B cell (primary cell): Measurements from ENCODE around the gene TRIM44.

ENCODE experiments used
- EZH2 ChIP-seq: IDR thresholded peaks from 2 replicates; pipeline ENCODE4 v1.6.1; 2012; ENCODE audit warnings: borderline replicate concordance, low read depth, mild to moderate bottlenecking, moderate library complexity, low read length; ENCODE audit not compliant: insufficient read depth, poor library complexity, severe bottlenecking
- TF ChIP-seq, protein P1 (sequence below): fragments of 200-600 bp; IDR thresholded peaks from one replicate; pipeline ENCODE4 v1.8.0; 2022; ENCODE audit warnings: antibody characterized with exemption, mild to moderate bottlenecking

DNA sequence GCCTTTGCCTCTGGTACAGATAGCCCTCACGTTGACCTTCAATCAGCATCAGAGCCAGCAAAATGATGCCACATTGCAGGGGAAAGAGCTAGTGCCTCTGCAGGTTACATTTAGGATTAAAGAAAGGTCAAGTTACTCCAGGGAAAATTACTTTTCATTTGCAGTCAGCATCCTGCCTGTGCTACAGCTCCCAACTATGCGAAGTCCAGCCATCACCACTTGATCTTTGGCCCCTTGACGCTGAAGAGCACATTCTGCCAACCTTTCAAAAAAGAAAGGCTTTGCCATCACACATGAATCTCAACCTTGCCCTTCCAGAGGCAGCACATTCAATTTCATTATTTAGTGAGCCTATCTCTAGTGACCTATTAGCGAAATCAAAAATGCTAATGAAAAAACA is 33.1 kb upstream of the TRIM44 start:
- TF ChIP-seq, protein P1, sequence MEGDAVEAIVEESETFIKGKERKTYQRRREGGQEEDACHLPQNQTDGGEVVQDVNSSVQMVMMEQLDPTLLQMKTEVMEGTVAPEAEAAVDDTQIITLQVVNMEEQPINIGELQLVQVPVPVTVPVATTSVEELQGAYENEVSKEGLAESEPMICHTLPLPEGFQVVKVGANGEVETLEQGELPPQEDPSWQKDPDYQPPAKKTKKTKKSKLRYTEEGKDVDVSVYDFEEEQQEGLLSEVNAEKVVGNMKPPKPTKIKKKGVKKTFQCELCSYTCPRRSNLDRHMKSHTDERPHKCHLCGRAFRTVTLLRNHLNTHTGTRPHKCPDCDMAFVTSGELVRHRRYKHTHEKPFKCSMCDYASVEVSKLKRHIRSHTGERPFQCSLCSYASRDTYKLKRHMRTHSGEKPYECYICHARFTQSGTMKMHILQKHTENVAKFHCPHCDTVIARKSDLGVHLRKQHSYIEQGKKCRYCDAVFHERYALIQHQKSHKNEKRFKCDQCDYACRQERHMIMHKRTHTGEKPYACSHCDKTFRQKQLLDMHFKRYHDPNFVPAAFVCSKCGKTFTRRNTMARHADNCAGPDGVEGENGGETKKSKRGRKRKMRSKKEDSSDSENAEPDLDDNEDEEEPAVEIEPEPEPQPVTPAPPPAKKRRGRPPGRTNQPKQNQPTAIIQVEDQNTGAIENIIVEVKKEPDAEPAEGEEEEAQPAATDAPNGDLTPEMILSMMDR: no peak
- TF ChIP-seq EZH2: no peak
